H9 (cell line): Measurements from ENCODE around the gene SCN5A. TPM values are rescaled to one million over a fixed set of nuclear protein-coding genes. Genes with fewer than 3 reads are reported as not detected.

Experiments
- DNase-seq: peaks from one replicate; pipeline ENCODE4 v3.0.0-alpha.2; 2017
- H2AFZ ChIP-seq: one replicate; pipeline ENCODE4 v1.6.1; 2013; ENCODE audit warnings: mild to moderate bottlenecking, low read length, control low read depth, moderate library complexity
- H2AK5ac ChIP-seq: 2 replicates; pipeline ENCODE4 v1.6.1; 2013; ENCODE audit warnings: low read length, control low read depth, mixed read lengths; ENCODE audit not compliant: insufficient read length
- H2BK120ac ChIP-seq: one replicate; pipeline ENCODE4 v1.6.1; 2013; ENCODE audit warnings: low read depth, mild to moderate bottlenecking, low read length, control low read depth, inconsistent platforms; ENCODE audit not compliant: poor library complexity, severe bottlenecking
- H2BK12ac ChIP-seq: 2 replicates; pipeline ENCODE4 v1.6.1; 2013; ENCODE audit warnings: low read length, control low read depth, mixed read lengths, low read depth; ENCODE audit not compliant: insufficient read length
- H2BK15ac ChIP-seq: 2 replicates; pipeline ENCODE4 v1.6.1; 2013; ENCODE audit warnings: low read depth, low read length, control low read depth
- H2BK20ac ChIP-seq: one replicate; pipeline ENCODE4 v1.6.1; 2013; ENCODE audit warnings: low read depth, mild to moderate bottlenecking, low read length, control low read depth, inconsistent platforms; ENCODE audit not compliant: poor library complexity, severe bottlenecking
- H2BK5ac ChIP-seq: 2 replicates; pipeline ENCODE4 v1.6.1; 2013; ENCODE audit warnings: low read length, control low read depth, mixed read lengths; ENCODE audit not compliant: insufficient read length
- H3K14ac ChIP-seq: 2 replicates; pipeline ENCODE4 v1.6.1; 2013; ENCODE audit warnings: low read length, control low read depth; ENCODE audit not compliant: insufficient read depth
- H3K18ac ChIP-seq: 2 replicates; pipeline ENCODE4 v1.6.1; 2013; ENCODE audit warnings: low read depth, mild to moderate bottlenecking, mixed read lengths, low read length, control low read depth; ENCODE audit not compliant: insufficient read length
- H3K23ac ChIP-seq: 2 replicates; pipeline ENCODE4 v1.6.1; 2013; ENCODE audit warnings: low read length, control low read depth, mixed read lengths, low read depth; ENCODE audit not compliant: insufficient read length
- H3K23me2 ChIP-seq: 2 replicates; pipeline ENCODE4 v1.6.1; 2013; ENCODE audit warnings: low read depth, mild to moderate bottlenecking, mixed read lengths, low read length, control low read depth; ENCODE audit not compliant: insufficient read length, poor library complexity, severe bottlenecking
- H3K27ac ChIP-seq: 2 replicates; pipeline ENCODE4 v1.5.1; 2013; ENCODE audit warnings: low read length, control low read depth, mixed read lengths, low read depth; ENCODE audit not compliant: insufficient read length
- H3K27me3 ChIP-seq: 2 replicates; pipeline ENCODE4 v1.6.1; 2013; ENCODE audit warnings: low read length, control low read depth, inconsistent platforms; ENCODE audit not compliant: insufficient read depth
- H3K4ac ChIP-seq: 2 replicates; pipeline ENCODE4 v1.6.1; 2013; ENCODE audit warnings: low read depth, mild to moderate bottlenecking, control low read depth, inconsistent platforms, low read length, moderate library complexity
- H3K4me1 ChIP-seq: 2 replicates; pipeline ENCODE4 v1.6.1; 2013; ENCODE audit warnings: low read length, control low read depth, inconsistent platforms; ENCODE audit not compliant: insufficient read depth
- H3K4me2 ChIP-seq: 2 replicates; pipeline ENCODE4 v1.6.1; 2013; ENCODE audit warnings: low read length, control low read depth, mixed read lengths; ENCODE audit not compliant: insufficient read length, insufficient read depth
- H3K56ac ChIP-seq: 2 replicates; pipeline ENCODE4 v1.6.1; 2013; ENCODE audit warnings: low read depth, mild to moderate bottlenecking, mixed read lengths, low read length, control low read depth; ENCODE audit not compliant: insufficient read length
- H3K79me1 ChIP-seq: 2 replicates; pipeline ENCODE4 v1.6.1; 2013; ENCODE audit warnings: low read depth, mild to moderate bottlenecking, moderate library complexity, low read length, control low read depth, inconsistent platforms; ENCODE audit not compliant: insufficient read depth, poor library complexity, severe bottlenecking
- H3K79me2 ChIP-seq: 2 replicates; pipeline ENCODE4 v1.6.1; 2013; ENCODE audit warnings: low read length, control low read depth, inconsistent platforms; ENCODE audit not compliant: insufficient read depth
- H3K9ac ChIP-seq: 2 replicates; pipeline ENCODE4 v1.6.1; 2013; ENCODE audit warnings: low read length, control low read depth, mixed read lengths; ENCODE audit not compliant: insufficient read length; ENCODE audit errors: extremely low read depth
- H3K9me3 ChIP-seq: one replicate; pipeline ENCODE4 v1.6.1; 2013; ENCODE audit warnings: low read depth, low read length, inconsistent platforms; ENCODE audit not compliant: control insufficient read depth
- H3T11ph ChIP-seq: one replicate; pipeline ENCODE4 v1.6.1; 2013; ENCODE audit warnings: mild to moderate bottlenecking, low read length, control low read depth, inconsistent platforms
- H4K20me1 ChIP-seq: one replicate; pipeline ENCODE4 v1.6.1; 2013; ENCODE audit not compliant: control insufficient read depth, insufficient read length, insufficient read depth
- H4K5ac ChIP-seq: 2 replicates; pipeline ENCODE4 v1.6.1; 2013; ENCODE audit warnings: low read depth, mild to moderate bottlenecking, mixed read lengths, low read length, control low read depth; ENCODE audit not compliant: insufficient read length
- H4K8ac ChIP-seq: replicated peaks from 2 replicates; pipeline ENCODE4 v1.6.1; 2013; ENCODE audit warnings: low read length, control low read depth, mixed read lengths, low read depth; ENCODE audit not compliant: insufficient read length
- H4K91ac ChIP-seq: 2 replicates; pipeline ENCODE4 v1.6.1; 2013; ENCODE audit warnings: low read depth, mild to moderate bottlenecking, moderate library complexity, mixed read lengths, low read length, control low read depth; ENCODE audit not compliant: insufficient read length
- H3K27ac Mint-ChIP-seq, 3 experiments: 2 replicates in 2 of 3; 3 replicates in 1 of 3; pipeline ENCODE4 v1.8.0; 2020 to 2021; ENCODE audit warnings: mixed read lengths in 3 of 3, mild to moderate bottlenecking in 1 of 3, moderate library complexity in 1 of 3
- H3K27me3 Mint-ChIP-seq: 2 replicates; pipeline ENCODE4 v1.8.0; 2021; ENCODE audit warnings: low read depth, mild to moderate bottlenecking, moderate library complexity, mixed read lengths
- H3K36me3 Mint-ChIP-seq, 3 experiments: 2 replicates in 2 of 3; 3 replicates in 1 of 3; pipeline ENCODE4 v1.8.0; 2020 to 2021; ENCODE audit warnings: low read depth in 3 of 3, mixed read lengths in 3 of 3; ENCODE audit not compliant: insufficient read depth in 1 of 3
- H3K4me1 Mint-ChIP-seq, 2 experiments: 2 replicates each; pipeline ENCODE4 v1.8.0; 2020; ENCODE audit warnings: mixed read lengths in 2 of 2
- H3K4me3 Mint-ChIP-seq, 2 experiments: 2 replicates in 1 of 2; 3 replicates in 1 of 2; pipeline ENCODE4 v1.8.0; 2020 to 2021; ENCODE audit warnings: mild to moderate bottlenecking in 2 of 2, mixed read lengths in 2 of 2, moderate library complexity in 1 of 2
- H3K9me3 Mint-ChIP-seq, 2 experiments: 2 replicates in 1 of 2; 3 replicates in 1 of 2; pipeline ENCODE4 v1.8.0; 2020; ENCODE audit warnings: mild to moderate bottlenecking in 2 of 2, mixed read lengths in 2 of 2, moderate library complexity in 1 of 2
- WGBS: extraction: QIAGEN DNeasy Blood & Tissue Kit; methylation state at CpG from one replicate; pipeline ENCODE4 v1.1.7; 2013; ENCODE audit warnings: missing lambda C conversion rate, low lambda C conversion rate, mixed read lengths; ENCODE audit not compliant: insufficient read length; ENCODE audit errors: extremely low coverage; 5-methylcytosine and 5-hydroxymethylcytosine counted together
- total RNA-seq: library from RNA; stranded (reverse); gene quantifications from 2 replicates; pipeline ENCODE4 v1.2.1, GENCODE V29; 2021
- TF ChIP-seq, protein P1 (sequence below): fragments of 200-600 bp; sonication (generic); conservative IDR thresholded peaks from 3 replicates; pipeline ENCODE4 v1.8.0; 2021; ENCODE audit warnings: antibody characterized with exemption, mild to moderate bottlenecking

The SCN5A gene
- total RNA-seq, 1 experiment from 2014 or later: 6.5 TPM

DNA sequence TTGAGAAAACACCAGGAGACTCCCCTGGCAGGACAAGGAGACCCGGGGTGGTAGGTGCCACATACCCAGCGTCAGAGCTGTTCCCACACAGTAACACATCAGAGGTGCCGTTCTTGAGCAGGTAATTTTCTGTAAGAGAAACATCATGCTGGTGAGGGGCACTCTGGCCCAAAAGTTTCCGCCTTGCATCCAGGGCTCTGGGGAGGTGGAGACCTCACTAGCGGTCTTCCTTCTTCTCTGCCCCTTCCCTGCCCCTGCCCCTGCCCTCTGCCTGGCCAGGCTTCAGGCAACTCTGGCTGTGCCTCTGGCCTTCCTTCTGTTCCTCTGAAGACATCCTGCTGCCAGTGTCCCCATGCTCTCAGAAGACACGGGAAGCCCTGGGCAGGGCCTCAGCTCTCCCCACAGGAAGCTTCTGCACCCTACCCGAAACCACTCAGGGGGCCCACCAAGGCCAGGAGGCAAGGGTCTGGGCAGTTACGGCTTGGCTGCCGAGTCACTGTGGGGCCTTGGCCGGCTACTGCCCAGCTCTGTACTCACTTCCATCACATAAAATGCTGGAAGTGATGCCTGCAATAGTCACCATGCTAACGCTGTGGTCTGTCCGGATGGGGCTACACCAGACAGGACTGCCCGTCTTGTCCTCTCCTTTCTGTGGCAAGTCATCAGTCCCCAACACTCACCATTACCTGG, 41.3 kb downstream of the SCN5A start:
- DNase-seq: no peak
- Histone ChIP-seq H3K9me3 (no peaks in the 10 kb centered on the region), H4K8ac (no peak overlapping the region), H2AFZ (no peak overlapping the region), H2BK15ac (no peak overlapping the region), H3K4me1 (no peaks in the 10 kb centered on the region), H3K23me2 (no peaks in the 10 kb centered on the region), H2BK20ac (no peak overlapping the region), H3K79me2 (no peaks in the 10 kb centered on the region), H3K79me1 (no peaks in the 10 kb centered on the region), H4K91ac (no peak overlapping the region), H3K18ac (no peak overlapping the region), H2AK5ac (no peak overlapping the region), H3K27ac (no peak overlapping the region), H3K56ac (no peak overlapping the region), H2BK12ac (no peak overlapping the region), H3K4me2 (no peak overlapping the region), H3K4ac (no peak overlapping the region), H3T11ph (no peak overlapping the region), H4K5ac (no peak overlapping the region), H3K27me3 (no peaks in the 10 kb centered on the region), H2BK120ac (no peak overlapping the region), H3K14ac (no peak overlapping the region; the same call in 1 of the 2 replicates), H3K23ac (no peak overlapping the region), H2BK5ac (no peak overlapping the region), H4K20me1 (no peaks in the 10 kb centered on the region), H3K9ac (no peak overlapping the region)
- H3K4me1 Mint-ChIP-seq: 0 out of 4 replicates have a peak, but pooled peaks cover 0 to 3% of the 10 kb centered on the region in 2 experiments
- TF ChIP-seq, protein P1, sequence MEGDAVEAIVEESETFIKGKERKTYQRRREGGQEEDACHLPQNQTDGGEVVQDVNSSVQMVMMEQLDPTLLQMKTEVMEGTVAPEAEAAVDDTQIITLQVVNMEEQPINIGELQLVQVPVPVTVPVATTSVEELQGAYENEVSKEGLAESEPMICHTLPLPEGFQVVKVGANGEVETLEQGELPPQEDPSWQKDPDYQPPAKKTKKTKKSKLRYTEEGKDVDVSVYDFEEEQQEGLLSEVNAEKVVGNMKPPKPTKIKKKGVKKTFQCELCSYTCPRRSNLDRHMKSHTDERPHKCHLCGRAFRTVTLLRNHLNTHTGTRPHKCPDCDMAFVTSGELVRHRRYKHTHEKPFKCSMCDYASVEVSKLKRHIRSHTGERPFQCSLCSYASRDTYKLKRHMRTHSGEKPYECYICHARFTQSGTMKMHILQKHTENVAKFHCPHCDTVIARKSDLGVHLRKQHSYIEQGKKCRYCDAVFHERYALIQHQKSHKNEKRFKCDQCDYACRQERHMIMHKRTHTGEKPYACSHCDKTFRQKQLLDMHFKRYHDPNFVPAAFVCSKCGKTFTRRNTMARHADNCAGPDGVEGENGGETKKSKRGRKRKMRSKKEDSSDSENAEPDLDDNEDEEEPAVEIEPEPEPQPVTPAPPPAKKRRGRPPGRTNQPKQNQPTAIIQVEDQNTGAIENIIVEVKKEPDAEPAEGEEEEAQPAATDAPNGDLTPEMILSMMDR: no peak
- no CpG with 5 or more reads among the region's 13 CpGs for WGBS
- H3K27ac Mint-ChIP-seq: peak overlapping the region in 1 of 3 experiments; percentile 54; a peak in 1 of 7 replicates
- H3K4me3 Mint-ChIP-seq: no peak overlapping the region
- peaks cover 0 to 4% (median 2%) of the 10 kb centered on the region in 3 experiments; a peak in 3 of 7 replicates for H3K36me3 Mint-ChIP-seq
- no peaks in the 10 kb centered on the region for H3K9me3 Mint-ChIP-seq
- H3K27me3 Mint-ChIP-seq: no peaks in the 10 kb centered on the region; the same call in 1 of the 2 replicates
